ENCODE results near the gene VPS33A.

DNA sequence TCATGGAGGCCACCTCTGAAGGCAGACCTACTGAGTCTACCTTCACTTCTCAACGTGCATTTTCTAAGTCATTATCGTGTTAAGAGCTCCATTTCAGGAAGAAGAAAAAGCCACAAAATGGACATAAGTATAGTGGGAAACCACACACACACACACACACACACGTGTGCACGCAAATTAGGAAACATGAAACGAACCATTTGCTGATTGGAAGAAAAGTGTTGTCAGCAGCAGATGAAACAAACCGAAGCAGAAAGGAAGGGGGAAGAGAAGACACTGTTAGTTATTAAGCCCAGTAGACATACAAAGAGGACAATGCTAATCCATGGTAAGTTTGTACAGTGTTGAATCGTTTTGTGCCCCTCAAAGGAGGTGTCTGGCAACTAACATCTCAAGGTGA is 9.9 kb upstream of the VPS33A start:
- TF ChIP-seq, protein P1, sequence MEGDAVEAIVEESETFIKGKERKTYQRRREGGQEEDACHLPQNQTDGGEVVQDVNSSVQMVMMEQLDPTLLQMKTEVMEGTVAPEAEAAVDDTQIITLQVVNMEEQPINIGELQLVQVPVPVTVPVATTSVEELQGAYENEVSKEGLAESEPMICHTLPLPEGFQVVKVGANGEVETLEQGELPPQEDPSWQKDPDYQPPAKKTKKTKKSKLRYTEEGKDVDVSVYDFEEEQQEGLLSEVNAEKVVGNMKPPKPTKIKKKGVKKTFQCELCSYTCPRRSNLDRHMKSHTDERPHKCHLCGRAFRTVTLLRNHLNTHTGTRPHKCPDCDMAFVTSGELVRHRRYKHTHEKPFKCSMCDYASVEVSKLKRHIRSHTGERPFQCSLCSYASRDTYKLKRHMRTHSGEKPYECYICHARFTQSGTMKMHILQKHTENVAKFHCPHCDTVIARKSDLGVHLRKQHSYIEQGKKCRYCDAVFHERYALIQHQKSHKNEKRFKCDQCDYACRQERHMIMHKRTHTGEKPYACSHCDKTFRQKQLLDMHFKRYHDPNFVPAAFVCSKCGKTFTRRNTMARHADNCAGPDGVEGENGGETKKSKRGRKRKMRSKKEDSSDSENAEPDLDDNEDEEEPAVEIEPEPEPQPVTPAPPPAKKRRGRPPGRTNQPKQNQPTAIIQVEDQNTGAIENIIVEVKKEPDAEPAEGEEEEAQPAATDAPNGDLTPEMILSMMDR (IDR thresholded peaks at IDR 0.05; ENCODE audit: poor library complexity), result no peak
- TF ChIP-seq EZH2phosphoT487 (IDR thresholded peaks at IDR 0.05; ENCODE audit: low read depth, severe bottlenecking, unreplicated experiment), result no peak

Measured in hepatocyte (in vitro differentiated cells).